Naive thymus-derived CD4-positive, alpha-beta T cell (primary cell): Measurements from ENCODE around the gene EFCAB14. TPM values are rescaled to one million over a fixed set of nuclear protein-coding genes. Genes with fewer than 3 reads are reported as not detected.

Source experiments
- ATAC-seq: fragments of 150-1000 bp; cut with Tn5 transposase; 2 replicates; pipeline ENCODE4 v1.10.0; 2021; ENCODE audit warnings: mild to moderate bottlenecking, moderate library complexity
- CTCF ChIA-PET: fragments of 350-600 bp; sonication (Branson Sonifier 250); formaldehyde crosslinking; loops from one replicate; lab custom pipeline; 2021; ENCODE audit warnings: antibody characterized with exemption; lab: Charles Lee
- POLR2A ChIA-PET: fragments of 350-600 bp; sonication (Branson Sonifier 250); formaldehyde crosslinking; loops from one replicate; lab custom pipeline; 2021; ENCODE audit warnings: antibody characterized with exemption, inconsistent platforms; lab: Charles Lee
- DNase-seq, 9 donors: peaks; one replicate each; pipeline versions ENCODE4 v3.0.0 to v3.0.0-alpha.2; 2020 to 2022; ENCODE audit warnings: mixed read lengths in 1 of 9
- H3K27ac ChIP-seq: one replicate; pipeline ENCODE4 v1.7.0; 2013; ENCODE audit warnings: mild to moderate bottlenecking, low read depth, low read length, moderate library complexity
- H3K27me3 ChIP-seq, 2 donors: one replicate each; pipeline ENCODE4 v1.7.0; 2013; ENCODE audit warnings: low read length in 2 of 2, mild to moderate bottlenecking in 2 of 2, moderate library complexity in 2 of 2; ENCODE audit not compliant: control insufficient read depth in 2 of 2, insufficient read depth in 2 of 2
- H3K36me3 ChIP-seq, 3 experiments: 1 replicate in 2 of 3; 2 replicates in 1 of 3; pipeline ENCODE4 v1.7.0; 2013; ENCODE audit warnings: low read length in 3 of 3, mild to moderate bottlenecking in 3 of 3, moderate library complexity in 1 of 3; ENCODE audit not compliant: insufficient read depth in 3 of 3, control insufficient read depth in 2 of 3
- H3K4me1 ChIP-seq, 2 donors: one replicate each; pipeline ENCODE4 v1.7.0; 2013; ENCODE audit warnings: low read length in 2 of 2, mild to moderate bottlenecking in 2 of 2, moderate library complexity in 1 of 2; ENCODE audit not compliant: control insufficient read depth in 2 of 2, insufficient read depth in 2 of 2
- H3K4me3 ChIP-seq: 2 replicates; pipeline ENCODE4 v1.7.0; 2013; ENCODE audit warnings: mild to moderate bottlenecking, low read length
- H3K9me3 ChIP-seq, 3 experiments: 1 replicate in 2 of 3; 2 replicates in 1 of 3; pipeline ENCODE4 v1.7.0; 2013; ENCODE audit warnings: low read length in 3 of 3; ENCODE audit not compliant: control insufficient read depth in 2 of 3
- H3K27ac Mint-ChIP-seq, 9 donors: one replicate each; pipeline ENCODE4 v1.8.0; 2020 to 2022; ENCODE audit warnings: mixed read lengths in 9 of 9, mild to moderate bottlenecking in 8 of 9, moderate library complexity in 5 of 9, inconsistent platforms in 2 of 9
- H3K27me3 Mint-ChIP-seq, 5 donors: one replicate each; pipeline ENCODE4 v1.8.0; 2021 to 2022; ENCODE audit warnings: mixed read lengths in 5 of 5, mild to moderate bottlenecking in 1 of 5
- H3K36me3 Mint-ChIP-seq, 5 donors: one replicate each; pipeline ENCODE4 v1.8.0; 2020 to 2022; ENCODE audit warnings: mixed read lengths in 5 of 5, mild to moderate bottlenecking in 3 of 5, inconsistent platforms in 1 of 5
- H3K4me1 Mint-ChIP-seq, 7 donors: one replicate each; pipeline ENCODE4 v1.8.0; 2020 to 2022; ENCODE audit warnings: mixed read lengths in 7 of 7, mild to moderate bottlenecking in 3 of 7, inconsistent platforms in 1 of 7
- H3K4me3 Mint-ChIP-seq, 10 donors: one replicate each; pipeline ENCODE4 v1.8.0; 2020 to 2022; ENCODE audit warnings: mild to moderate bottlenecking in 10 of 10, mixed read lengths in 10 of 10, moderate library complexity in 6 of 10, inconsistent platforms in 2 of 10
- H3K9me3 Mint-ChIP-seq, 11 donors: one replicate each; pipeline ENCODE4 v1.8.0; 2020 to 2022; ENCODE audit warnings: mixed read lengths in 11 of 11, mild to moderate bottlenecking in 4 of 11, inconsistent platforms in 1 of 11, moderate library complexity in 1 of 11
- intact Hi-C, 2 donors: fragments of 100-400 bp; cut with micrococcal nuclease; formaldehyde crosslinking; loops; one replicate each; pipeline ENCODE4 v1.15.1; 2023
- polyA plus RNA-seq, 2 donors: library from polyadenylated mRNA; unstranded; fragments of 300-500 nt; fragmentation: Illumina TruSeq; gene quantifications; one replicate each; pipeline ENCODE4 v1.2.3, GENCODE V29; 2021
- total RNA-seq, 6 experiments: library from RNA in 5 of 6; stranded (reverse) in 5 of 6; gene quantifications; 1 replicate in 5 of 6; 2 replicates in 1 of 6; pipeline ENCODE4 v1.2.3 and lab custom pipeline; 2021 to 2026

Gene EFCAB14
- total and polyA plus RNA-seq, 7 experiments from 2014 or later = 64.5 to 130 (median 91.2) TPM

DNA sequence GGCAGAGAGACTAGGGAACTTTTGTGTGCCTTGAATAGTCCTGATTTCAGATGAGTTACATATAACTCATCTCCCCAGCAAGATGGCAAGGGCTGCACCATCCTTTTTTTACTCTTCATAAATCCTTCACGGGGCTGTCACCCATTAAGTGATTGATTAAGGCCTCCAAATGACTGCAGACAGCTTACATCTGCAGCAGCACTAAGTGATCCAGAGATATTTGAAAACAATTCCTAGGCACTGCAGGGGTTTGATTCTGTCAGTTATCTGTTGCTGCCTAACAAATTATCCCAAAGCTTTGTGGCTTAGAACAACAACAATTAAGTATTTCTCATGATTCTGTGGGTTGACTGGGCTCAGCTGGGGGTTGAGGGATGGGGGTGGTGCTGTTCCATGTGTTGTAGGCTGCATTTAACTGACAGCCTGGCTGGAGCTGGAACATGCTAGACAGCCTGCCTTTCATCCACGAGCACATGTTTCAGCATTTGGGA lies 27.9 kb downstream of the EFCAB14 start:
- peaks cover 37 to 53% (median 49%) of the 10 kb centered on the region in 5 donors for H3K36me3 Mint-ChIP-seq
- POLR2A ChIA-PET = interaction anchor here (0.7 kb wide), 1 partner anchor 11 kb away, joined by 3 read pairs; no protein-coding TSS in a partner anchor

DNA sequence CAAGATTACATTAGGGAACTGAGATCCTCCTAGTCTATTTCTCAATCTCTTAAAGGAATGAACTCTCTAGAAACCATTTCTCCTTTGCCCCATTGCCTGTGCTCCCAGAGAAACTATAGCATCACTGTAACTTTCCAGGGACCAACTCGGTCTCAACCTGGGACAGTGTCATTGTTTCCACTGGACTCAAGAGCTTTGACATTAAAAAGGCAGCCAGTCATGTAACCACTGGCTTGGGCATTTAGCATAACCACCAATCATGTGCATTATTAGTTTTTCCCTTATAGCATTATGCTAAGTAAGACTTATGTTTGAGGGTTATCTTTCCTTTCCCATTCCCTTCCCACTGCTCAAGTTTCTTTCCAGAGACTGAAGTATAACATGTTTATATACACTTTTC lies 29.0 kb downstream of the EFCAB14 start:
- Histone ChIP-seq H3K9me3 (no peaks in the 10 kb centered on the region), H3K27ac (no peak overlapping the region), H3K4me1 (no peaks in the 10 kb centered on the region), H3K27me3 (no peaks in the 10 kb centered on the region), H3K36me3 (peaks cover 23 to 83% (median 39%) of the 10 kb centered on the region in 3 experiments), H3K4me3 (no peak overlapping the region)
- ChIA-PET CTCF (no interaction called here), POLR2A (no interaction called here)
- intact Hi-C loops = no loop called here
- Mint-ChIP-seq H3K36me3 (peaks cover 29 to 44% (median 40%) of the 10 kb centered on the region in 5 donors), H3K4me1 (peaks cover 10 to 32% (median 22%) of the 10 kb centered on the region in 7 donors), H3K9me3 (no peaks in the 10 kb centered on the region), H3K27me3 (no peaks in the 10 kb centered on the region), H3K4me3 (no peak overlapping the region), H3K27ac (peak overlapping the region in 4 of 9 donors; percentile 32 to 72 (median 48))
- ATAC-seq = no peak
- DNase-seq = no peak

More for the DNA sequence above, 27.9 kb downstream of the EFCAB14 start:
- intact Hi-C loops = no loop called here
- peaks cover 0 to 3% (median 0%) of the 10 kb centered on the region in 11 donors for H3K9me3 Mint-ChIP-seq
- CTCF ChIA-PET = no interaction called here
- Histone ChIP-seq H3K9me3 (no peaks in the 10 kb centered on the region), H3K4me1 (no peaks in the 10 kb centered on the region), H3K27ac (no peak overlapping the region), H3K4me3 (no peak overlapping the region), H3K36me3 (peaks cover 30 to 84% (median 40%) of the 10 kb centered on the region in 3 experiments), H3K27me3 (no peaks in the 10 kb centered on the region)
- peaks cover 10 to 35% (median 21%) of the 10 kb centered on the region in 7 donors for H3K4me1 Mint-ChIP-seq
- no peaks in the 10 kb centered on the region for H3K27me3 Mint-ChIP-seq
- no peak overlapping the region for H3K4me3 Mint-ChIP-seq
- H3K27ac Mint-ChIP-seq = peak overlapping the region in 3 of 9 donors; percentile 14 to 48 (median 30)
- ATAC-seq (no peak), DNase-seq (no peak)

DNA sequence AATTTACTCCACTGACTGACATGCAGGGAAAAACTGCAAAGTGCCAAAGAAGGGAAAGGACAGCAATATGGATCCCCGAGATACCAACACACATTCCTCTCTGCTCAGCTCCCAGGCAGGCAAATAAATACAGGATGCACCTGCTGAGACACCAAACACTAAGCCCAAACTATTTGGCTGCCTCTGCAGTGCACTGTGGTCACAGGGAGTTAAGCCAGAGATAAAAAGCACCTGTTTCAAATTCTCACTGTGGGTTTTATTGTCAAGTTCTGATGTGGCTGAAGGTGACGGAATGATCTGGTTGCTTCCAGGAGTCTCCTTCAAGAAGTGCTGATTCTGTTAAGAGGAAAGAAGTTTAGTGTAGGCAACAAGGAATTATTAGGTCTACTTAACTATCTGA lies 29.6 kb downstream of the EFCAB14 start:
- intact Hi-C loops = no loop called here
- Mint-ChIP-seq H3K27me3 (no peaks in the 10 kb centered on the region), H3K4me3 (no peak overlapping the region), H3K27ac (peak overlapping the region in 5 of 9 donors; percentile 18 to 68 (median 43)), H3K4me1 (peaks cover 10 to 32% (median 22%) of the 10 kb centered on the region in 7 donors), H3K36me3 (peaks cover 30 to 44% (median 39%) of the 10 kb centered on the region in 5 donors), H3K9me3 (no peaks in the 10 kb centered on the region)
- ChIA-PET POLR2A (no interaction called here), CTCF (no interaction called here)
- DNase-seq = no peak
- Histone ChIP-seq H3K9me3 (no peaks in the 10 kb centered on the region), H3K27me3 (no peaks in the 10 kb centered on the region), H3K27ac (no peak overlapping the region), H3K36me3 (peaks cover 23 to 88% (median 45%) of the 10 kb centered on the region in 3 experiments), H3K4me3 (no peak overlapping the region), H3K4me1 (no peaks in the 10 kb centered on the region)
- ATAC-seq = no peak

DNA sequence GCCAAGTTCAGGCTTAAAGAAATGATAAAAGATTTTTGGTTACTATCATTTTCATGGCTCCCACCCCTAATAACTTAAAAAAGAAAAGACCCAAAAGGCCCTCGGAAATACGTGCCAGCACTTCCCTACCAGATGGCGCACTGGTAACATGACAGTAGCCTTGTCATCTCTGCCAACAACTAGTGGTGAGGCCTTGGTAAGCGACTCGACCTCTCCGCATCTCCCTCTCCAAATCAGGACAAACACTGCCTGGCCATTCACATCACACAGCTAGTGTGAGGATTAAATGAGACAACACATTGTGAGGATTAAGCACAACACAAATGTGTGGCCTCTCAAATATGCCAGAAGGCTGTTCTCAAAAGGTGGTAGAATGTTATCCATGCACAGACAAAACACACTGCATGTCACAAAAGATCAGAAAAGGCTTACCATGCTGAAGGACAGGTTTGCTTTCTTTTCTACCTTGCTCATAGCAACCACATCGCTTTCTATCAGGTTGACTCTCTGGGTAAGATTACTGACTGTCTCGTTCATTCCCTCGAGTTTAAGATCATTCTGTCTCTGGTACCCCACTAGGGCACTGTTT lies 30.9 kb downstream of the EFCAB14 start:
- H3K27ac ChIP-seq = peak overlapping the region; percentile 46
- peak overlapping the region in 8 of 9 donors; percentile 33 to 88 (median 66) for H3K27ac Mint-ChIP-seq
- POLR2A ChIA-PET = no interaction called here

DNA sequence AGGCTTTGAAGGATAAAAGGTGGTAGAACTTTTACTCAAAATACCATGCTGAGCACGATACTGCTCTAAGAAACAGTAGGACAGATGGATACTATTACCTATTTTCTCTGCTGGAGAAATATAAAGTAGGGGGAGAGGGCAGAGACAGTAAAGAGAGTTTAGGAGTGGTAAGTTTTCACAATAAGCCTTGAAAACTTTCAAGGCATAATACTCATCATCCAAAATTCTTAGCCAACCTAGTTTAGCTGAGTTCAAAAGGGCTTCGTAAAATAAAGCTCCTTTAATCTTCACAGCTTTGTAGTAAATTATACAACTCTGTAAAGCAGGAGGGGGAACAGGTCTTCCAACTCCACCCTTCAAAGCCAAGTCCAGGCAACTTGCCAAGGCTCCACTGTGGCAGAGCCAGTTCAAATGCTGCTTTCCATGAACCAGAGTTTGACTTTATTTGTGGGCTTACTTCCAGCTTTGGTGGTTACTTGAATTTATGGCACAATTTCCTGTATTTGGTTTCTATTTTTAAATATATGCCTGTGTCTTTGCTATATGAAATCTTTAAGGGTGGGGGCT lies 31.7 kb downstream of the EFCAB14 start:
- Mint-ChIP-seq H3K9me3 (no peaks in the 10 kb centered on the region), H3K4me3 (no peak overlapping the region), H3K4me1 (peaks cover 10 to 32% (median 22%) of the 10 kb centered on the region in 7 donors), H3K27me3 (no peaks in the 10 kb centered on the region), H3K36me3 (peaks cover 30 to 53% (median 37%) of the 10 kb centered on the region in 5 donors), H3K27ac (peak overlapping the region in 8 of 9 donors; percentile 39 to 76 (median 66))
- no peaks in the 10 kb centered on the region for H3K9me3 ChIP-seq
- H3K27ac ChIP-seq = peak overlapping the region; percentile 46
- POLR2A ChIA-PET = no interaction called here
- ATAC-seq = no peak
- no peaks in the 10 kb centered on the region for H3K4me1 ChIP-seq
- no peaks in the 10 kb centered on the region for H3K27me3 ChIP-seq
- intact Hi-C loops = no loop called here
- DNase-seq = no peak
- H3K36me3 ChIP-seq = peaks cover 38 to 98% (median 48%) of the 10 kb centered on the region in 3 experiments
- no peak overlapping the region for H3K4me3 ChIP-seq
- CTCF ChIA-PET = interaction anchor here (0.8 kb wide), 1 partner anchor 38 kb away, joined by 3 read pairs; no protein-coding TSS in a partner anchor

More for the DNA sequence above, 30.9 kb downstream of the EFCAB14 start:
- Histone ChIP-seq H3K36me3 (peaks cover 30 to 98% (median 48%) of the 10 kb centered on the region in 3 experiments), H3K4me3 (no peak overlapping the region), H3K27me3 (no peaks in the 10 kb centered on the region), H3K9me3 (no peaks in the 10 kb centered on the region), H3K4me1 (no peaks in the 10 kb centered on the region)
- Mint-ChIP-seq H3K27me3 (no peaks in the 10 kb centered on the region), H3K36me3 (peaks cover 32 to 54% (median 39%) of the 10 kb centered on the region in 5 donors), H3K9me3 (no peaks in the 10 kb centered on the region), H3K4me3 (peak overlapping the region in 1 of 10 donors; percentile 5), H3K4me1 (peaks cover 10 to 32% (median 22%) of the 10 kb centered on the region in 7 donors)
- CTCF ChIA-PET = interaction anchor here (0.8 kb wide), 1 partner anchor 37 kb away, joined by 3 read pairs; no protein-coding TSS in a partner anchor
- intact Hi-C loops = no loop called here
- DNase-seq (no peak), ATAC-seq (no peak)

DNA sequence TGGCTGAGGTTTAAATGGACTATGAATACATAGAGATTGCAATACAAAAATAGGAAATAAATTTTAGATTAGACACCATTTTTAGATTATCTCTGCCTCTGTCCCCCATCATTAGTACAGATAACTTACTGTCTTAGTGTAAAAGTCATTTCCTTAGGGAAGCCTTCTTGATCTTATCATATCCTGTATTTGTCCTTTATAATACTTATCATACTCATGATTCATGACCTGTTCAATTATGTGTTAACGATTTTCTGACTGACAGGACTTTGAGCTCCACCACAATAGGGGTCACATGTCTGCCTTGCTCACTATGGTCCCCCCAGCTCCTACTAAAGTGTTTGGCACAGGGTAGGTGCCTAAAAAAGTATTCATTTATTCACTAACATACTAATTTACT lies 32.7 kb downstream of the EFCAB14 start:
- POLR2A ChIA-PET = no interaction called here
- Mint-ChIP-seq H3K27ac (peak overlapping the region in 5 of 9 donors; percentile 39 to 76 (median 74)), H3K36me3 (peaks cover 29 to 56% (median 38%) of the 10 kb centered on the region in 5 donors), H3K4me3 (no peak overlapping the region), H3K27me3 (no peaks in the 10 kb centered on the region), H3K9me3 (no peaks in the 10 kb centered on the region), H3K4me1 (peaks cover 10 to 29% (median 22%) of the 10 kb centered on the region in 7 donors)
- Histone ChIP-seq H3K4me1 (no peaks in the 10 kb centered on the region), H3K36me3 (peaks cover 38 to 98% (median 48%) of the 10 kb centered on the region in 3 experiments), H3K27ac (no peak overlapping the region), H3K4me3 (no peak overlapping the region), H3K27me3 (no peaks in the 10 kb centered on the region), H3K9me3 (no peaks in the 10 kb centered on the region)
- intact Hi-C loops = no loop called here
- DNase-seq = no peak
- no peak for ATAC-seq
- CTCF ChIA-PET = no interaction called here
